Measurements from ENCODE around the gene RFPL2.

Gene RFPL2

GRCh38 chr22:32218470-32218869, 13.6 kb upstream of the RFPL2 start:
- Histone ChIP-seq H3K27ac (no peak overlapping the region), H3K36me3 (ENCODE audit: control insufficient read depth, insufficient read depth, low read length) (no peaks in the 10 kb centered on the region), H3K4me2 (ENCODE audit: low read length) (no peak overlapping the region), H3K27me3 (ENCODE audit: control insufficient read depth, insufficient read depth, low read length) (no peaks in the 10 kb centered on the region), H3K9me3 (ENCODE audit: control insufficient read depth, low read length) (no peaks in the 10 kb centered on the region), H3K9ac (no peak overlapping the region), H3K4me3 (ENCODE audit: low read depth, low read length) (no peak overlapping the region), H3K4me1 (no peaks in the 10 kb centered on the region), H2AFZ (no peak overlapping the region), H3K79me2 (no peaks in the 10 kb centered on the region)
- TF ChIP-seq, protein P1, sequence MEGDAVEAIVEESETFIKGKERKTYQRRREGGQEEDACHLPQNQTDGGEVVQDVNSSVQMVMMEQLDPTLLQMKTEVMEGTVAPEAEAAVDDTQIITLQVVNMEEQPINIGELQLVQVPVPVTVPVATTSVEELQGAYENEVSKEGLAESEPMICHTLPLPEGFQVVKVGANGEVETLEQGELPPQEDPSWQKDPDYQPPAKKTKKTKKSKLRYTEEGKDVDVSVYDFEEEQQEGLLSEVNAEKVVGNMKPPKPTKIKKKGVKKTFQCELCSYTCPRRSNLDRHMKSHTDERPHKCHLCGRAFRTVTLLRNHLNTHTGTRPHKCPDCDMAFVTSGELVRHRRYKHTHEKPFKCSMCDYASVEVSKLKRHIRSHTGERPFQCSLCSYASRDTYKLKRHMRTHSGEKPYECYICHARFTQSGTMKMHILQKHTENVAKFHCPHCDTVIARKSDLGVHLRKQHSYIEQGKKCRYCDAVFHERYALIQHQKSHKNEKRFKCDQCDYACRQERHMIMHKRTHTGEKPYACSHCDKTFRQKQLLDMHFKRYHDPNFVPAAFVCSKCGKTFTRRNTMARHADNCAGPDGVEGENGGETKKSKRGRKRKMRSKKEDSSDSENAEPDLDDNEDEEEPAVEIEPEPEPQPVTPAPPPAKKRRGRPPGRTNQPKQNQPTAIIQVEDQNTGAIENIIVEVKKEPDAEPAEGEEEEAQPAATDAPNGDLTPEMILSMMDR (IDR thresholded peaks at IDR 0.05) = no peak

DNA sequence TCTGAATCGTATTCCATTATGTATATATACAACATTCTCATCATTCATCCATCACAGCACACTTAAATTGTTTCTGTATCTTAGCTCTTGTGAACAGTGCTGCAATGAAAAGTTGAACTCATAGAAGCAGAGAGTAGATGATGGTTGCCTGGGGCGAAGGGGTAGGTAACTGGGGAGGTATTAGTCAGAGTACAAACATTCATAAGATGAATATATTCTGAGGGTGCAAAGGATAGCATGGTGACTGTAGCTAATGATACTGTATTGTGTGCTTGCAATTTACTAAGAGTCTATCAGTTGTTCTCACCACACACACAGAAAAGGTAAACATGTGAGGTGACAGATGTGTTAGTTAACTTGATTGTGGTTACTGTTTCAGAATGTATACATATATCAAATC, 12.6 kb upstream of the RFPL2 start:
- H3K9me3 ChIP-seq (ENCODE audit: control insufficient read depth, low read length) = no peaks in the 10 kb centered on the region
- H2AFZ ChIP-seq = no peak overlapping the region
- H3K27ac ChIP-seq = no peak overlapping the region
- H3K36me3 ChIP-seq (ENCODE audit: control insufficient read depth, insufficient read depth, low read length) = no peaks in the 10 kb centered on the region
- no peaks in the 10 kb centered on the region for H3K4me1 ChIP-seq
- H3K9ac ChIP-seq = no peak overlapping the region
- no peaks in the 10 kb centered on the region for H3K79me2 ChIP-seq
- TF ChIP-seq, protein P1 (IDR thresholded peaks at IDR 0.05) = no peak
- no peak overlapping the region for H3K4me2 ChIP-seq (ENCODE audit: low read length)
- no peaks in the 10 kb centered on the region for H3K27me3 ChIP-seq (ENCODE audit: control insufficient read depth, insufficient read depth, low read length)
- no peak overlapping the region for H3K4me3 ChIP-seq (ENCODE audit: low read depth, low read length)

DNA sequence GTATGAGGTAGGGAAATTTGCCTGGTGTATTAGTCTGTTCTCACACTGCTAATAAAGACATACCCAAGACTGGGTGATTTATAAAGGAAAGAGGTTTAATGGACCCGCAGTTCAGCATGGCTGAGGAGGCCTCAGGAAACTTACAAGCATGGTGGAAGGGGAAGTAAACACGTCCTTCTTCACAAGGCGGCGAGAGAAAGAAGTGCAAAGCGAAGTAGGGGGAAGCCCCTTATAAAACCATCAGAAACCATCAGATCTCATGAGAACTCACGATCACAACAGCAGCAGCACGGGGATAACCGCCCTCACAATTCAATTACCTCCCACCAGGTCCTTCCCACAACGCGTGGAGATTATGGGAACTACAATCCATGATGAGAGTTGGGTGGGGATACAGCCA, 12.0 kb upstream of the RFPL2 start:
- no peaks in the 10 kb centered on the region for H3K79me2 ChIP-seq
- no peak overlapping the region for H3K27ac ChIP-seq
- H3K4me2 ChIP-seq (ENCODE audit: low read length) = no peak overlapping the region
- H3K27me3 ChIP-seq (ENCODE audit: control insufficient read depth, insufficient read depth, low read length) = no peaks in the 10 kb centered on the region
- H2AFZ ChIP-seq = no peak overlapping the region
- no peaks in the 10 kb centered on the region for H3K4me1 ChIP-seq
- H3K9ac ChIP-seq = no peak overlapping the region
- no peak overlapping the region for H3K4me3 ChIP-seq (ENCODE audit: low read depth, low read length)
- TF ChIP-seq, protein P1 (IDR thresholded peaks at IDR 0.05) = no peak
- H3K9me3 ChIP-seq (ENCODE audit: control insufficient read depth, low read length) = no peaks in the 10 kb centered on the region
- no peaks in the 10 kb centered on the region for H3K36me3 ChIP-seq (ENCODE audit: control insufficient read depth, insufficient read depth, low read length)

- Histone ChIP-seq H3K4me2 (ENCODE audit: low read length) (no peak overlapping the region), H3K9me3 (ENCODE audit: control insufficient read depth, low read length) (no peaks in the 10 kb centered on the region), H3K4me1 (no peaks in the 10 kb centered on the region), H3K4me3 (ENCODE audit: low read depth, low read length) (no peak overlapping the region), H2AFZ (no peak overlapping the region), H3K9ac (no peak overlapping the region), H3K27ac (no peak overlapping the region), H3K79me2 (no peaks in the 10 kb centered on the region), H3K27me3 (ENCODE audit: control insufficient read depth, insufficient read depth, low read length) (no peaks in the 10 kb centered on the region), H3K36me3 (ENCODE audit: control insufficient read depth, insufficient read depth, low read length) (no peaks in the 10 kb centered on the region)
- TF ChIP-seq, protein P1 (IDR thresholded peaks at IDR 0.05) = no peak
Observed at GRCh38 chr22:32211011-32211410, 6.1 kb upstream of the RFPL2 start.

DNA sequence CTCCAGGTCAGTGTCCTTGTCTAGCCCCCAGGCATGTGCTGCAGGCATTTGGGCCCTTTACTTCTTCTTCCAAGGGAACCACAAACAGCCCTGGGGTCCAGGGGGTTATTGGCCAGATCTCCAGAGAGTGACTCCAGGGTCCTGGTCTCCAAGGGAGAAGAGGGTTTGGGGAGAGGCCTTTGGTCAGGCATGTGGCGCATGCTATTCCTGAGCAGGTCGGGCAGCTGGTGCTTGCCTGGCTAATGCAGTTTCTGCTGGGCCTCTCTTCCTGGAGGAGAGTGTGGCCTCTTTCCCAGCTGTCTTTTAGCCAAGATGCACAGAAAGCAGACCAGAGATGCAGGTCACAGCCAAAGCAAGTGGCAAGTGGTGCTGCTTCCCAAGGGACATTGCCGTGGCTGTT, 3.8 kb upstream of the RFPL2 start:
- TF ChIP-seq, protein P1 (IDR thresholded peaks at IDR 0.05) = no peak
- Histone ChIP-seq H3K9me3 (ENCODE audit: control insufficient read depth, low read length) (no peaks in the 10 kb centered on the region), H3K27ac (no peak overlapping the region)

More for the DNA sequence above, 3.8 kb upstream of the RFPL2 start:
- no peaks in the 10 kb centered on the region for H3K36me3 ChIP-seq (ENCODE audit: control insufficient read depth, insufficient read depth, low read length)
- no peaks in the 10 kb centered on the region for H3K79me2 ChIP-seq
- H2AFZ ChIP-seq = no peak overlapping the region
- no peak overlapping the region for H3K9ac ChIP-seq
- no peaks in the 10 kb centered on the region for H3K4me1 ChIP-seq
- H3K4me3 ChIP-seq (ENCODE audit: low read depth, low read length) = no peak overlapping the region
- H3K4me2 ChIP-seq (ENCODE audit: low read length) = no peak overlapping the region
- no peaks in the 10 kb centered on the region for H3K27me3 ChIP-seq (ENCODE audit: control insufficient read depth, insufficient read depth, low read length)
